ENCODE results near the gene HOXC4. TPM values are rescaled to one million over a fixed set of nuclear protein-coding genes. Genes with fewer than 3 reads are reported as not detected.

Gene HOXC4
- total RNA-seq, 1 experiment from 2014 or later: not detected

DNA sequence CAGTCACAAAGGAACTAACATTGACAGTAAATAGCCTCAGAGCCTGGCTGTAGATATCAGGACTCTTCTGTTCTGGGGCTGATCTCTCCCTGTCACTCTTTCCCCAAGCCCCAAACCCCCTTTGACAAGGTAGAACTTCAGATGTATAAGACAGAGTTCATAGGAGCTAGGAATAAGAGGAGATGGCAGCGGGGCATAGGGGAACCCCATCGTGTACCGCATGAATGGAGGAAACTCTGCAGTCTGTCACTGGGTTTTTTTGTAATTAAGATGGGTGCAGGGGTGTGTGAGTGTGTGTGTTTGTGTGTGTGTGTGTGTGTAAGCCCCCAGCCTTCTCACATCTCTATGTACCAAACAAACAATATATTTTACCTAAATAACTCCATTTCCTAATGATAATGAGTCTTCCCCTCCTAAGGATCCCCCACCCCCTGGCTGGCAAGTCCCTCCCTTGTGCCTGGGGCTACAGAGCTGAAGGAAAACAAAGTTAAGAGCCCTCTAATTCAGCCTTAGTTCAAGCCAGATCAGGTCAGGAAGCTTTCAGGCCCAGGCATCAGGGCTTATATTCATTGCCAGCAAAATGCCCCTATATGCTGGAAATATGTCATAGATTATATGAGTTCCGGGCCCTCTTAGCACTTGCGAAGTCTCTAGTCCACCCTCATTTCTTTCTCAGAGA, 9.1 kb upstream of the HOXC4 start:
- Histone ChIP-seq H2BK12ac (ENCODE audit: insufficient read length, low read depth, low read length) (no peak overlapping the region), H3K56ac (ENCODE audit: insufficient read length, low read depth, low read length) (no peak overlapping the region), H3K23me2 (ENCODE audit: insufficient read length, low read depth, low read length, poor library complexity, severe bottlenecking) (no peaks in the 10 kb centered on the region), H3K27me3 (ENCODE audit: insufficient read depth, low read length) (peaks cover 99% of the 10 kb centered on the region), H3T11ph (ENCODE audit: low read length) (no peak overlapping the region), H4K5ac (ENCODE audit: insufficient read length, low read depth, low read length) (no peak overlapping the region), H3K4me2 (ENCODE audit: insufficient read depth, insufficient read length, low read length) (no peak overlapping the region), H2AFZ (ENCODE audit: low read length) (no peak overlapping the region), H3K14ac (ENCODE audit: insufficient read depth, low read length) (no peak overlapping the region), H2BK20ac (ENCODE audit: low read depth, low read length, poor library complexity, severe bottlenecking) (no peak overlapping the region), H3K79me2 (ENCODE audit: insufficient read depth, low read length) (no peaks in the 10 kb centered on the region), H3K9ac (ENCODE audit: extremely low read depth, insufficient read length, low read length) (no peak overlapping the region), H3K9me3 (ENCODE audit: control insufficient read depth, low read depth, low read length) (no peaks in the 10 kb centered on the region), H2BK120ac (ENCODE audit: low read depth, low read length, poor library complexity, severe bottlenecking) (no peak overlapping the region), H3K79me1 (ENCODE audit: insufficient read depth, low read depth, low read length, poor library complexity, severe bottlenecking) (no peaks in the 10 kb centered on the region), H3K23ac (ENCODE audit: insufficient read length, low read depth, low read length) (no peak overlapping the region), H3K4me1 (ENCODE audit: insufficient read depth, low read length) (no peaks in the 10 kb centered on the region), H4K8ac (replicated peaks; ENCODE audit: insufficient read length, low read depth, low read length) (no peak overlapping the region), H3K27ac (ENCODE audit: insufficient read length, low read depth, low read length) (no peak overlapping the region), H2AK5ac (ENCODE audit: insufficient read length, low read length) (no peak overlapping the region), H3K18ac (ENCODE audit: insufficient read length, low read depth, low read length) (no peak overlapping the region), H4K91ac (ENCODE audit: insufficient read length, low read depth, low read length) (no peak overlapping the region), H4K20me1 (ENCODE audit: control insufficient read depth, insufficient read depth, insufficient read length) (no peaks in the 10 kb centered on the region), H2BK5ac (ENCODE audit: insufficient read length, low read length) (no peak overlapping the region), H2BK15ac (ENCODE audit: low read depth, low read length) (no peak overlapping the region), H3K4ac (ENCODE audit: low read depth, low read length) (no peak overlapping the region)
- peaks cover 3 to 13% of the 10 kb centered on the region in 2 experiments for H3K4me1 Mint-ChIP-seq
- H3K27ac Mint-ChIP-seq: no peak overlapping the region
- WGBS (ENCODE audit: extremely low coverage, insufficient read length, low lambda C conversion rate): no CpG with 5 or more reads among the region's 5 CpGs
- no peak for DNase-seq
- no peaks in the 10 kb centered on the region for H3K36me3 Mint-ChIP-seq (ENCODE audit: insufficient read depth in 1 of 3, low read depth in 3 of 3)
- H3K27me3 Mint-ChIP-seq (ENCODE audit: low read depth): peaks cover 100% of the 10 kb centered on the region
- H3K9me3 Mint-ChIP-seq: peaks cover 7 to 11% of the 10 kb centered on the region in 2 experiments; a peak in 4 of 5 replicates
- no peak for TF ChIP-seq CTCF (conservative IDR thresholded peaks at IDR 0.05)
- no peak overlapping the region; a peak in 1 of 5 replicates for H3K4me3 Mint-ChIP-seq

All from H9 (cell line).